ENCODE data around the gene CNTLN.

GRCh38 chr9:17436854-17437253 lies 302.0 kb downstream of the CNTLN start:
- TF ChIP-seq STAG1 (CRISPR knock-in tag; IDR thresholded peaks at IDR 0.05; ENCODE audit: borderline replicate concordance) (no peak), ZNF23 (CRISPR knock-in tag; IDR thresholded peaks at IDR 0.05) (no peak), ZNF79 (CRISPR knock-in tag; IDR thresholded peaks at IDR 0.05; ENCODE audit: low read depth) (no peak), POLR2A (conservative IDR thresholded peaks at IDR 0.05) (no peak), CTCF (IDR thresholded peaks at IDR 0.05 in 2 of 3, conservative IDR thresholded peaks at IDR 0.05 in 1 of 3; ENCODE audit: insufficient read depth in 2 of 3, low read depth in 1 of 3, low read length in 3 of 3) (no peak), RB1 (IDR thresholded peaks at IDR 0.05; ENCODE audit: low read depth) (no peak)
